GM21367 (cell line): ENCODE results near the gene EYA4.

ENCODE experiments used
- ATAC-seq: cut with Tn5 transposase; IDR thresholded peaks from one replicate; pipeline ENCODE4 v1.9.1; 2021; ENCODE audit not compliant: unreplicated experiment

Gene EYA4

GRCh38 chr6:133441491-133441890 lies 200.3 kb downstream of the EYA4 start:
- no peak for ATAC-seq

GRCh38 chr6:133446789-133447188 lies 205.6 kb downstream of the EYA4 start:
- no peak for ATAC-seq

- no peak for ATAC-seq
Measured at GRCh38 chr6:133447924-133448323, 206.8 kb downstream of the EYA4 start.

- ATAC-seq, result no peak
Measured at GRCh38 chr6:133456439-133456838, 215.3 kb downstream of the EYA4 start.

GRCh38 chr6:133456944-133457343 lies 215.8 kb downstream of the EYA4 start:
- no peak for ATAC-seq

- ATAC-seq, result no peak
Measured at GRCh38 chr6:133460101-133460500, 218.9 kb downstream of the EYA4 start.

- ATAC-seq, result no peak
Measured at GRCh38 chr6:133463790-133464189, 222.6 kb downstream of the EYA4 start.

- ATAC-seq, result no peak
Measured at GRCh38 chr6:133466680-133467079, 225.5 kb downstream of the EYA4 start.

GRCh38 chr6:133467231-133467981 lies 226.2 kb downstream of the EYA4 start:
- ATAC-seq, result no peak

GRCh38 chr6:133467982-133468380 lies 226.8 kb downstream of the EYA4 start:
- no peak for ATAC-seq

- no peak for ATAC-seq
Measured at GRCh38 chr6:133468591-133468990, 227.4 kb downstream of the EYA4 start.

- no peak for ATAC-seq
Measured at GRCh38 chr6:133474516-133474915, 233.4 kb downstream of the EYA4 start.

GRCh38 chr6:133478673-133479072 lies 237.5 kb downstream of the EYA4 start:
- no peak for ATAC-seq

- ATAC-seq, result no peak
Measured at GRCh38 chr6:133487174-133487573, 246.0 kb downstream of the EYA4 start.

- ATAC-seq, result no peak
Measured at GRCh38 chr6:133495205-133495903, 254.2 kb downstream of the EYA4 start.

- no peak for ATAC-seq
Measured at GRCh38 chr6:133499662-133500061, 258.5 kb downstream of the EYA4 start.

- ATAC-seq, result no peak
Measured at GRCh38 chr6:133501675-133502270, 260.6 kb downstream of the EYA4 start.

GRCh38 chr6:133502441-133503335 lies 261.5 kb downstream of the EYA4 start:
- no peak for ATAC-seq

GRCh38 chr6:133503336-133503729 lies 262.2 kb downstream of the EYA4 start:
- no peak for ATAC-seq

GRCh38 chr6:133504158-133504557 lies 263.0 kb downstream of the EYA4 start:
- ATAC-seq, result no peak

GRCh38 chr6:133504761-133505160 lies 263.6 kb downstream of the EYA4 start:
- ATAC-seq, result no peak
